Activated gamma-delta T cell (primary cell): ENCODE measurements around the gene FAM53B.
"Not testable (repeated sequence)": the region's sequence is repeated elsewhere in the genome, so short reads cannot be mapped to it uniquely, and the experiment has no call there.

ENCODE experiments used
- DNase-seq: peaks from one replicate; lab custom pipeline; 2025; lab: John Stamatoyannopoulos, UW
- total RNA-seq, 2 donors: gene quantifications; one replicate each; lab custom pipeline; 2026; lab: John Stamatoyannopoulos, UW

The FAM53B gene, protein sequence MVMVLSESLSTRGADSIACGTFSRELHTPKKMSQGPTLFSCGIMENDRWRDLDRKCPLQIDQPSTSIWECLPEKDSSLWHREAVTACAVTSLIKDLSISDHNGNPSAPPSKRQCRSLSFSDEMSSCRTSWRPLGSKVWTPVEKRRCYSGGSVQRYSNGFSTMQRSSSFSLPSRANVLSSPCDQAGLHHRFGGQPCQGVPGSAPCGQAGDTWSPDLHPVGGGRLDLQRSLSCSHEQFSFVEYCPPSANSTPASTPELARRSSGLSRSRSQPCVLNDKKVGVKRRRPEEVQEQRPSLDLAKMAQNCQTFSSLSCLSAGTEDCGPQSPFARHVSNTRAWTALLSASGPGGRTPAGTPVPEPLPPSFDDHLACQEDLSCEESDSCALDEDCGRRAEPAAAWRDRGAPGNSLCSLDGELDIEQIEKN
- total RNA-seq = 110 to 252 reads per million in 2 donors

DNA sequence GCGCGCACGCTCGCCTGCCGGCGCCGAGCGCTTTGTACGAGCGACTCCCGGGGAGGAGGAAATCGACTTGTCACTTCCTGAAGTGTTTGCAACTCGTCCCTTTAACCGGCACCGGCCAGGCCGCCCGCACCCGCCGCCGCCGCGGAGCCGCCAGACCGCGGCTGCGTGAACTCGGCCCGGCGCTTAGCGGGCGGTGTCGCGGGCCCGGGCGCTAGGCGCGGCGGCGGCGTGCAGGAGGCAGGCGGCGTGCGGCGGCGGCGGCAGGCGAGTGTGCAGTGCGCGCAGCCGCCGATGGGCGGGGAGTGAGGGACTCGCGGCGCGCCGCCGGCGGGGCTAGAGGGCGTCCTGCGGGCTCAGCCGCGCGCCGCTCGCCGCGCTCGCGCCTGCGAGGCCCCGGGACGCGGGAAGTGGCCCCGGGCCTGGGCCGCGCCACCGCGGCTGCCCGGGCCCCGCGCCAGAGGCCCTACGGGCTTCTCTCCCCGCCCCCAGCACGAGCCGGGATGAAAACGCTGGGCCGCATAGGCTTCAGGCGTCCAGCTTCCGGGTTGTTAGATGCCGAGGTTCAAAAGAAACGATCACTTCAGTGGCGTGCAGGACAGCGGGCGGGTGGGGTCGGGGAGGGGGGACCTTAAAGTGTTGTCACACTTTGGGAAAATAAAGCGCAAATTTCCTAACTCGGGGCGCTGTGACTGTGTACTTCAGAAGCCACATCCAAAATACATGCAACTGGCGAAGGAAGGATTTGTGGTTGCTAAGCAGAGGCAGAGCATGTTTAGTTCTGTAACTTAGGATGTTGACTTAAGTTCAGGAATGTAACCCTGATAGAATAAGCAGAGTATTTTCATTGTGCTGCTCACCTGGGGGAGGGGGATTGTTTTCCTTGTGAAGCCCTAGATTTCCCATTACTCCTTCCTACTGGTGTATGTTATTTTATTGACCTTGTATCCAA is at the start of gene FAM53B:
Gene FAM53B, minus strand, starts transcription at position 277 of the 949 bp plus-strand sequence. CDS start 37,665 bp downstream, outside the sequence.
- peak; percentile 75 for DNase-seq

- no peak for DNase-seq
Measured at GRCh38 chr10:124792998-124793352, 48.8 kb upstream of the FAM53B start.

DNA sequence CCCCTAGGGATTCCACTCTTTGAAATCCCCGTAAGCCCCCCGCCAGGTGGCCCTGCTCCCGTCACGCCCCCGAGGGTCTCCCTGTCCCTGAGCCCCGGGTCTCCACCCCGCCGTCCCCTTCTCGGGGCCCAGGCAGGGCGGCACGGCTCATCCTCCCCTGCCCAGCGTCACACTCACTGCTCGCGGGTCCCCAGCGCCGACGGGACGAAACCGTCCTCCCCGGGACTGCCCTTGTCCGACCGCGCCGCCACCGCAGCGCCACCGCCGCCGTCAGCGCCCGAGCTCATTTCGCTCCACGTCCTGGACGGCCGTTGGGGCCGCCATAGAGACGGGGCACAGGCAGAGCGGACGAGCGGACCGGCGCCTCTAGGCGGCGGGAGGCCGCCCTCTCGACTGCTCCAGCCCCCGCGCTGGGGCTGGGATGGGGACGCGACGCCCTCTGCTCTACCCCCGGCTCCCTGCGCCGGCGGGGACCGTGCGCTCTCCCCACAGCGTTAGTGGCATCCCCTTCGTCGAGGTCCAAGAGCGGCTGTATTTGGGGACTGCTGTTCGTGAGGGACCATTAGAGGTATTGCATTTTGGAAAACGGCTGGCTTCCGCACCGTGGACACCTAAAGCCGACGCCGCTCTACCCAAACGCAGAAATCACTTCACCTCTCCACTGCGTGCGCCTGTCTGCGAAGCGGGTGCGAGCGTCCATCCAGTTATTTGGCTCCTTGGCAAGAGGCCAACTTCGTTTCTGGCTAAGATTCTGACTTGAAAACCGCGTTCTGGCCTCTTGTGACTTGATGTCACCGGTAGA is 47.6 kb upstream of the FAM53B start, which contains the start of gene EEF1AKMT2:
Gene EEF1AKMT2, minus strand, starts transcription at position 341 of the 802 bp plus-strand sequence. Its CDS starts 54 bp downstream, at position 287.
- peak; percentile 67 for DNase-seq

DNA sequence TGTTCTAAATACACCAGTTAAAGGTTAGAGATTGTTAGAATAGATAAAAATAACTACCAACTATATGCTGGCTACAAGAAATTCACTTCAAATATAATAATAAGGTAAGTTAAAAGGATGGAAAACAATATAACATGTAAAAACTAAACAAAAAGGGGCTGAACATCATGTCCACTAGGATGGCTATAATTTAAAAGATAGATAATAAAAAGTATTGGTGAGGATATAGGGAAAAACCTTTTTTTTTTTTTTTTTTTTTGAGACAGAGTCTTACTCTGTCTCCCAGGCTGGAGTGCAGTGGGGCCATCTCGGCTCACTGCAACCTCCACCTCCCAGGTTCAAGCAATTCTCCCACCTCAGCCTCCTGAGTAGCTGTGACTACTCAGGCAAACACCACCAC is 38.7 kb upstream of the FAM53B start:
- DNase-seq = not testable (repeated sequence)

DNA sequence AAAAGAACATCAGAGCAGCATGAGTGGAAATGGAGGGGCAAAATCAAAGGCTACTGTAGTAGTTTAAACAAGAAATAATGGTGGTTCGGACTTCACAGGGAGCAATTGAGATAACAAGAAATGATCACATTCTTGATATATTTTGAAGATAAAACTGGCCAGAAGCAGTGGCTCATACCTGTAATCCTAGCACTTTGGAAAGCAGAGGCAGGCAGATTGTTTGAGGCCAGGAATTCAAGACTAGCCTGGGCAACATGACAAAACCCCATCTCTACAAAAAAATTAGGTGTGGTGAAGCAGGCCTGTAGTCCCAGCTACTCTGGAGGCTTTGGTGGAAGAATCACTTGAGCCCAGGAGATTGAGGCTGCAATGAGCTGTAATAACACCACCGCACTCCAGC is 24.6 kb upstream of the FAM53B start:
- DNase-seq = no peak

DNA sequence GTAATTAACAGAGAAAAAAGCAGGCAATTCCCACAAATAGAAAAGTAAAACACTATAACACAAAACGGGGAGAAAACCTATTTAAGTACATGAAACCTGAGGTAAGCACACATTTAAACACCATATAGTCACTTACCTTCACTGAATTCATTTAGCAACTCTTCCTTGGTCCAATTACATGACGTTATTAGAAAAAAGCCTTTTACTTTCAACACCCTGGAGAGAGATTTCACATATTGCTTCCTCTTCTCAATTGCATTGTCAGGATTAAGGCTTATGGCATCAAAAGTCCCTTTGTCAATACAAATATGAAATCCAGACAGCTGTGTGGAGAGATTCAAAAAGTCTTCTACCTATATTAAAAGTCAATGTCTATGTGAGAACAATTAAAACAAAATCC is 21.1 kb upstream of the FAM53B start:
- DNase-seq = no peak

- DNase-seq = no peak
Measured at GRCh38 chr10:124763267-124763666, 19.1 kb upstream of the FAM53B start.

DNA sequence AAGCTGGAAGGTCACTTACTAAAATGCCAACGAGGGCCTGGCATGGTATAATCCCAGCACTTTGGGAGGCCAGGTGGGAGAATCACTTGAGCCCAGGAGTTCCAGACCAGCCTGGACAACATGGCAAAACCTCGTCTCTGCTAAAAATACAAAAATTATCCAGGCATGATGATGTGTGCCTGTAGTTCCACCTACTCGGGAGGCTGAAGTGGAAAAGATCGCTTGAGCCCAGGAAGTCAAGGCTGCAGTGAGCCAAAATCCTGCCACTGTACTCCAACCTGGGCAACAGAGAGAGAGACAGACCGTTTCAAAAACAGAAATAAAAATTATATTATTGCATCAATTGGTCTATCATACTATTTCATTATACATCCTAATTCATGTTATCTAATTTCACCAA is 18.1 kb upstream of the FAM53B start:
- no peak for DNase-seq

DNA sequence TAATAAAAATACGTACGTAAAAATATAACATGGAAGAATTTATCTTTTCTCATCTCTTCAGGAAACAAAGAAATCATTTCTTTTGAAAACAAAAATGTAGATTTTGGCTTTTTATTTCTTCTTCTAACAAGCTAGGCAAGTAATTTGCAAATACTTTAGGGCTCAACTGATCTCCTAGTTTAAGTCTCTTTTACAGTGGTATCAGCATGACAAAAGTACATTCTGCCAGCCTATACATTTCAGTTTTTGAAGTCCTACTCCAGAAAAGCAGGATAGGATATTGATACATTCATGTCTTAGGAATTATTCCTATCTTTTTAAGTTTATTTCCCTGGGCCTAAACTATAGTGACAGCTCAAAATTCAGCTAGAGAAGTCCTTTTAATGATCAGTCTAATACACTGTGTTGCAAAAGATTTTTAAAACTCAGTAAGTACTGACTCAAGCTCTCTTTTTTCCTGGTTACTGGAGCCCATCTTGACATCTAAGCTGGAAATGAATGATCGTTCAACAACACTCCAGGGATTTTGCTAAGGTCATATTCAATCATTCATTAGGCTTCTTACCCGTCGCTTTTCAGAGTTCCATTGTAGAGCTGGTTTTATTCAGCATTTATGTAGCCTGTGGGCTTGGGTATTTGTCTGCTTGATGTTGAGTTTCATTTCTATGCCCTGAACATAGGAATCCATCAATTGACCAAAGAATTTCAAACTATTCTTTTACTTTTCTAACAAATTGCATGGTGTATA is 12.2 kb upstream of the FAM53B start:
- no peak for DNase-seq

GRCh38 chr10:124755581-124755980 is 11.4 kb upstream of the FAM53B start:
- DNase-seq = no peak

DNA sequence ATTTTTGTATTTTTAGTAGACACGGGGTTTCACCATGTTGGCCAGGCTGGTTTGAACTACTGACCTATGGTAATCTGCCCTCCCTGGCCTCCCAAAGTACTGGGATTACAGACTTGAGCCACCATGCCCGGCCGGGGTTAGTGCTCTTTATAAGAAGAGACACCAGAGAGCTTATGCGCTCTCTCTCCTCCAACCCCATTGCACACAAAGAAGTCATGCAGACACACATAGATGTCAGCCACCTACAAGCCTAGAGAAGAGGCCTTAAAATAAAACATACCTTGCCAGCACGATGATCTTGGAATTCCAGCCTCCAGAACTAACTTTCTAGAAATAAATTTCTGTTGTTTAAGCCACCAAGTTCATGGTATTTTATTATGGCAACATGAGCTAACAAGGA is 10.0 kb upstream of the FAM53B start:
- no peak for DNase-seq

DNA sequence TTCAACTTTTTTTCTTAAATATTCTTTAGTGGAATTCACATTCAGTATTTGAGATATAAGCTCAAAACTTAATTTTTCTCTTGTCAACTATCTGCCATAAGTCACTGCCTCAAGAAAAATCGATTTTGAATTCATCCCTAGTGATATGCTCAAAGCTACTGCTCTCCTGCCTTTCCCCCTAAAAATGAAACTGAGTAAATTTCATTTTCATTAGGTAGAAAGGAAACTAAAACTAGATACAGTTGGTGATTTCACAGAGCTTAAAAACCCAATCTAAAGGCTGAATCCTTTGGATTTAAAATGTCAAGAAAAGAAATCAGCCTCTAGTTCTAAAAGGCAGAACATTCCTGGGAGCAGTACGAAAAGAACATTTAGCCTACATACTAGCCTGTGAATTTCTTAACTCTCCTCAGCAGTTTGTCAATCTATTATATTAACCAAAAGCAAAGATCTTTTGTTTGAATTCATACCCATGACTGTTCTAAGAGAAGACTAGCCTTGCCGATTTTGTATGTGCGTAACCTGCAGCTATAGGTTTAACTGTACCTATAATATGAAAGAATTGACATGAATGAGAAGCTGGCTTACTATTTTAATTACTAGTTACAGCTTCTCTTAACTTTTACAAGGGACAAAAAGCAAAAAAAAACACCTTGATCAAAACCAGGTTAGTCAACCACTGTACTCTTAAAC is 4.9 kb upstream of the FAM53B start:
- DNase-seq = no peak

- DNase-seq = no peak
Measured at GRCh38 chr10:124748166-124748565, 4.0 kb upstream of the FAM53B start.

- DNase-seq = no peak
Measured at GRCh38 chr10:124747745-124748144, 3.6 kb upstream of the FAM53B start.

DNA sequence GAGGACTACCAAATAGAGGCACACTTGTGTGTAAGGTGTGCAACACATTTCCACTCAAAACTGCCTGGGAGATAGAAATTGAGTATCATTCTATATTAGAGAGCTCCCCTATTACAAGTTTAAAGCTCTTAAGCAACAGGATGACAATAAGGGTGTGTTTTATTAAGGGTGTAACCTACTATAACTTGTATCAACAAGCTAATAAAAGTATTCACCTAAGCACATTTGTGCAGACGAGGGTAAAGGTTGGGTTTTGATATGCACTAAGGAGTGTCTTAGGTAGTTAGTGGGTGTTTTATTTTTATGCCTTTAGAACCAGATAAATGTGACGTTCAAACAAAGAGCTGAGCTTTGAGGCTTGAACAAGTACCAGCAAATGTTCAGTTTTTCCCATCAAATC is 2.8 kb upstream of the FAM53B start:
- DNase-seq = no peak

DNA sequence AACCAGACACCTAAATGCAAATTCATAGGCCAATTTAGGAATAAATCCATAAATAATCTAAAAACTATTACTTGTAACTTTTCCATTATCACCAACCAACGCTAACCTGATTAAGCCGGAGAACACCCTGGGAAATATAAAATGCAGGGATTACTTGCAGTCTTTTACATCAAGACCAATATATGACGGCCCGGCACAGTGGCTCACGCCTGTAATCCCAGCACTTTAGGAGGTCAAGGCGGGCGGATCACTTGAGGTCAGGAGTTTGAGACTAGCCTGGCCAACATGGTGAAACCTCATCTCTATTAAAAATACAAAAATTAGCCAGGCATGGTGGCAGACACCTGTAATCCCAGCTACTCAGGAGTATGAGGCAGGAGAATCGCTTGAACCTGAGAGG is 2.3 kb upstream of the FAM53B start:
- DNase-seq = not testable (repeated sequence)

DNA sequence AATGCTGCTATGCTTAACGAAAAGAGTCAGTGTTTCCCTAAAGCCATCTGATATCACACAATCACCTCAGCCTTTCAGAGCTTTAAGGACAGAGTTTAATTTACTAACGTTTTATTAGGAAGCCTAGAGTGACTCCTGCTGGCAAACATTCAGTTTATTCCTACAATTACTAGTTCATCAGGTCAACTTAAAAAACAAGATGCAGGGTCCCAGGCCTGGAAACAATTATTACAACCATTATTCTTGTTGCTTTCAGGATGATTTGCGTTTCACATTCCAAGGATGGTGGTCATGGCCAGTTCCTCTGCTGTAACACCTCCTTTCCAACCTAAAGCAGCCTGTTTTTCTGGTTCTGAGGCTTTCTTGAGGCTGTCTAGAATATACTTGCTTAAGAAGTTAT is 1.5 kb upstream of the FAM53B start:
- DNase-seq = no peak

DNA sequence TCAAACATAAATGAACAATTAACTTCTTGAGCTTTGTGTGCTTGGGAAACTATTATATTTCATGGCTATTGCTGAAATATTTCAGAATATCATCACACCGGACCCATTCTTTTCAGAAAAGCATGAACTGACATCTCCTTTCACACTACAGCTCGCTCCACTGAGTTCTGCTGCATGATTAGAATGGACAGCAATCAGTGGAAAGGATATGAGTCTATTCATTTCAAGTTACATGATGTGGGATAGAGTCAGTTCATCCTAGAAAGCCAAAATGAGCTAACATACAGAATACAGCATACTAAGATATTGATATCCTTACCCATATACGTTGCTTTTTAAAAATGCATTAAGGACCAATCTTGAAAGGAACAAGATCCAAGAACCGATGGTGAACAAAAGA is 1.1 kb upstream of the FAM53B start:
- DNase-seq = no peak

DNA sequence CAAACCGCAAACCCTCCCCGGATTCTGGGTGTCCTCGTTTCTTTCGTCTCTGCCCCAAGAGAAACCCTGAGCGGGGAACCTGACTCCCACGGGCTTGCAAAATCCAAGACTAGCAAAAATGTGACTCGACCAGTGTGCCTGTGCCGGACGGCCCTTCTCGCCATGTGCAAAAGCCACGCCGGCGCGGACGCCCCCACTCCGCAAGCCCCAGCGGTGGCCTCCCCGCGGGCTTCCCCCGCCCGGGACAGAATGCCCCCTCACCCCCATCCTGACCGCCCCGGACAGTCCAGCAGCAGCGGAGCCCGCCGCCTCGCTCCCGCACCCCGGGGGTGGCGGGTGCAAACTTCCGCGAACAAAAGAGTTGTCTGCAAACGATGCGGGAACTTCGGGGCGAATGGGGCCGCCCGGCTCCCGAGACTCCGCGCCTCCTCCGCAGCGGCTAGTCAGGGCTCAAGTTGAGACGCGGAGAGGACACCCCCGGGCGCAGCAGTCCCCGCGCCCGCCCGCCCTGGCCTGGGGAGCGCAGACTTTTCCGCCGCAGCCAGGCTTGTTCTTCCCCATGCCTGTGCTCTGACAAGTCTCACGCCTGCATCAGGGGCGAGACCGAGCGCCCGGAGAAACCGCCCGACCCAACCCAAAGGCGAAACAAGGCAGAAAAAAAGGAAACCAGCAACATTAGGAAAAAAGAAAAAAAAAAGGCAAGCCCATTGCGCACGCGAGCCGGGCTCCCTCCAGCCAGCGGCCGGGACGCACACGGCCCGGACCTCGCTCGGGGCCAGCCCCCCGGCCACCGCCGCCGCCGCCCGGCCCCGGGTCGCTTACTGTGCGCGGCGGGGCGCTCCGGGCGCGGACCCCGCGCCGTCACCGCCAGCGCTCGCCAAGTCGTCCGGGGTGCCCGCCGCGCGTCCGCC is 732 bp downstream of the FAM53B start:
- peak; percentile 41 for DNase-seq
